Umbilical cord (tissue), 2 donors: ENCODE data around the gene SMIM35. TPM values are rescaled to one million over a fixed set of nuclear protein-coding genes. Genes with fewer than 3 reads are reported as not detected.

Experiments used
- DNase-seq: peaks from one replicate; pipeline ENCODE4 v3.0.0-alpha.2; 2015; ENCODE audit warnings: low spot score
- total RNA-seq: library from RNA; depleted of rRNA; stranded (reverse); fragments of >200 nt; gene quantifications from one replicate; pipeline ENCODE4 v1.2.3, GENCODE V29; 2014; ENCODE audit warnings: low replicate concordance; ENCODE audit not compliant: insufficient read depth

The SMIM35 gene
- total RNA-seq, 1 donor from 2014 or later, result 1.4 TPM

- peak; percentile 79 for DNase-seq
Measured at GRCh38 chr11:118002541-118003423, 84.0 kb downstream of the SMIM35 start.

- DNase-seq, result no peak
Measured at GRCh38 chr11:118002010-118002540, 84.7 kb downstream of the SMIM35 start.

GRCh38 chr11:118001494-118001971, 85.2 kb downstream of the SMIM35 start:
- DNase-seq, result no peak

GRCh38 chr11:118000850-118001228, 85.9 kb downstream of the SMIM35 start:
- DNase-seq, result no peak

- DNase-seq, result no peak
Measured at GRCh38 chr11:118000067-118000849, 86.5 kb downstream of the SMIM35 start.

- DNase-seq, result no peak
Measured at GRCh38 chr11:117999354-117999993, 87.3 kb downstream of the SMIM35 start.

GRCh38 chr11:117998664-117999353, 88.0 kb downstream of the SMIM35 start:
- DNase-seq, result no peak

- no peak for DNase-seq
Measured at GRCh38 chr11:117997823-117998579, 88.8 kb downstream of the SMIM35 start.

- DNase-seq, result no peak
Measured at GRCh38 chr11:117997406-117997805, 89.4 kb downstream of the SMIM35 start.

- DNase-seq, result no peak
Measured at GRCh38 chr11:117996058-117996457, 90.7 kb downstream of the SMIM35 start.

GRCh38 chr11:117995472-117995871, 91.3 kb downstream of the SMIM35 start:
- DNase-seq, result no peak

- DNase-seq, result peak; percentile 40
Measured at GRCh38 chr11:117993988-117994745, 92.6 kb downstream of the SMIM35 start.

GRCh38 chr11:117992620-117993019, 94.1 kb downstream of the SMIM35 start:
- no peak for DNase-seq

GRCh38 chr11:117992136-117992535, 94.6 kb downstream of the SMIM35 start:
- DNase-seq, result no peak

- DNase-seq, result no peak
Measured at GRCh38 chr11:117989351-117990102, 97.2 kb downstream of the SMIM35 start.

GRCh38 chr11:117986981-117987574, 99.7 kb downstream of the SMIM35 start:
- DNase-seq, result no peak

- DNase-seq, result peak; percentile 79
Measured at GRCh38 chr11:117985953-117986887, 100.5 kb downstream of the SMIM35 start, which contains the start of gene IL10RA. TSS of gene IL10RA (plus strand) at chr11:117986394. CDS start at chr11:117986468, 74 bp downstream.
